Heart left ventricle (tissue), 16 donors: Measurements from ENCODE around the gene NPTX1. TPM values are rescaled to one million over a fixed set of nuclear protein-coding genes. Genes with fewer than 3 reads are reported as not detected.

ENCODE experiments used
- ATAC-seq, 4 donors: fragments of 200-7000 bp; cut with Tn5 transposase; one replicate each; pipeline ENCODE4 v1.9.1; 2020 to 2022; ENCODE audit warnings: moderate library complexity in 4 of 4, mild to moderate bottlenecking in 3 of 4, moderate number of reproducible peaks in 1 of 4
- DNase-seq, 5 donors: peaks; one replicate each; pipeline ENCODE4 v3.0.0-alpha.2; 2020
- H3K27ac ChIP-seq, 12 donors: fragments of 200-600 bp; sonication (generic) in 4 of 12; one replicate each; pipeline versions ENCODE4 v1.5.0 to v1.8.0; 2016 to 2022; ENCODE audit warnings: mild to moderate bottlenecking in 2 of 12
- H3K27me3 ChIP-seq, 9 donors: fragments of 200-600 bp; sonication (generic) in 2 of 9; one replicate each; pipeline versions ENCODE4 v1.5.1 to v1.8.0; 2016 to 2022; ENCODE audit warnings: mild to moderate bottlenecking in 3 of 9
- H3K36me3 ChIP-seq, 9 donors: fragments of 200-600 bp; sonication (generic) in 2 of 9; one replicate each; pipeline versions ENCODE4 v1.5.0 to v1.8.0; 2018 to 2022; ENCODE audit warnings: mild to moderate bottlenecking in 2 of 9
- H3K4me1 ChIP-seq, 12 donors: fragments of 200-600 bp; sonication (generic) in 4 of 12; one replicate each; pipeline versions ENCODE4 v1.5.0 to v1.8.0; 2016 to 2022; ENCODE audit warnings: mild to moderate bottlenecking in 3 of 12
- H3K4me3 ChIP-seq, 12 donors: fragments of 200-600 bp; sonication (generic) in 4 of 12; one replicate each; pipeline versions ENCODE4 v1.5.0 to v1.8.0; 2017 to 2022; ENCODE audit warnings: mild to moderate bottlenecking in 9 of 12, moderate library complexity in 4 of 12
- H3K9me3 ChIP-seq, 12 donors: fragments of 200-600 bp; sonication (generic) in 4 of 12; one replicate each; pipeline versions ENCODE4 v1.5.0 to v1.8.0; 2016 to 2022; ENCODE audit warnings: mild to moderate bottlenecking in 1 of 12
- POLR2A ChIP-seq, 2 donors: fragments of 450-650 bp; IDR thresholded peaks; one replicate each; pipeline ENCODE4 v1.6.1; 2017; ENCODE audit warnings: antibody characterized with exemption in 2 of 2, mild to moderate bottlenecking in 2 of 2, moderate library complexity in 2 of 2
- WGBS, 4 donors: extraction: QIAGEN DNeasy Blood & Tissue Kit in 2 of 4; methylation state at CpG; one replicate each; pipeline versions ENCODE4 v1.1.5 to v1.1.7; 2013 to 2018; 5-methylcytosine and 5-hydroxymethylcytosine counted together
- intact Hi-C, 10 donors: fragments of 100-400 bp; cut with DNase I; formaldehyde crosslinking; loops; one replicate each; pipeline versions ENCODE4 v1.11.1 to v1.14.2; 2022
- polyA plus RNA-seq, 2 donors: library from polyadenylated mRNA; stranded (reverse); fragments of 200-250 nt; gene quantifications; one replicate each; pipeline ENCODE4 v1.2.3, GENCODE V29; 2013
- total RNA-seq, 9 donors: library from RNA; depleted of rRNA in 2 of 9; stranded (reverse); fragments of >200 nt in 2 of 9; fragmentation: NEBNext Ultra II Directional in 3 of 9; extraction: Animal tissue kit (Norgen Biotek cat#: 25700) in 3 of 9; gene quantifications; one replicate each; pipeline versions ENCODE4 v1.1.0 to v1.2.4, GENCODE V29; 2016 to 2023
- TF ChIP-seq, protein P1 (sequence below), 12 donors: fragments of 200-600 bp; sonication (generic) in 4 of 12; IDR thresholded peaks; one replicate each; pipeline versions ENCODE4 v1.5.0 to v1.8.0; 2018 to 2022; ENCODE audit warnings: antibody characterized with exemption in 12 of 12, mild to moderate bottlenecking in 5 of 12
- donor health status: ischemic (EF 13 %, LVEDD 7.1; RV severe dilation, severe dysfunction).
- donor health status: healthy with polysubstance abuse.
- donor health status: DM: no; HTN: yes; CAD: no.
- donor health status: DM: no; HTN: no; CAD: no.
- donor health status: ischemic (EF 25% LVEDD 6.9; RV normal size, moderate dysfunction).
- donor health status: ischemic (EF 25% LVEDD 5.7; RV mildly dilated, moderate dysfunction).
- donor health status: healthy.
- donor health status: DM: yes; HTN: yes; CAD: no.
- donor health status: ischemic (EF 35%, LVEDD 5.7; RV mildly dilated, moderate dysfunction).
- donor health status: nonischemic (EF 11% LVEDD 7.7; RV severe dilation, severe dysfunction).
- donor health status: DM: yes; HTN: yes; CAD: no.
- donor health status: PGD.
- donor health status: ischemic (EF 29% LVEDD 5.4; RV normal size, mild dysfunction).
- donor health status: nonischemic (EF 23%, LVEDD 6.1; RV moderate dilation, normal function).

The NPTX1 gene
- total and polyA plus RNA-seq, 11 donors = 0.01 to 0.58 (median 0.09) TPM; not detected in 7

DNA sequence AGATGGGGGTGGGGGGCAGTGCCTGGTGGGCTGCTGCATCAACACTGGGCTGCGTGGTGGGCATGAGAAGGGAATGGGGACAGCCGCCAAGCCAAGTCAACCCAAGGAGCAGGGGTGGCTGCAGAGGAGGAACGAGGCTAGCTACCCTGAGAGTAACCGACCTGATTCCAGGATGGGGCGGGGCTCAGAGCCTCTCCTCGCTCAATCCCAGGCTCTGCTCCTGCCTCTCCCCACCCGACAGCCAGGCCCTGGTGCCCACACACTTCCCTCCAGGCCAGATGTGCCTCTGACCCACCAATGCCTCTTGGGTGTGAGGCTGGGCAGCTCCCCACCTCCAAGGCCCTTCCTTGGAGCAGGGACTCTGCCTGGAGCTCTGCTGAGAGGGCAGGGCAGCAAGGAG, 2.7 kb downstream of the NPTX1 start:
- Histone ChIP-seq H3K4me3 (no peak overlapping the region), H3K4me1 (peaks cover 0 to 45% (median 28%) of the 10 kb centered on the region in 12 donors), H3K27ac (peak overlapping the region in 1 of 12 donors; percentile 82), H3K36me3 (no peaks in the 10 kb centered on the region), H3K9me3 (no peaks in the 10 kb centered on the region), H3K27me3 (peaks cover 51 to 98% (median 71%) of the 10 kb centered on the region in 9 donors)
- DNase-seq (no peak), ATAC-seq (no peak)
- TF ChIP-seq, protein P1, sequence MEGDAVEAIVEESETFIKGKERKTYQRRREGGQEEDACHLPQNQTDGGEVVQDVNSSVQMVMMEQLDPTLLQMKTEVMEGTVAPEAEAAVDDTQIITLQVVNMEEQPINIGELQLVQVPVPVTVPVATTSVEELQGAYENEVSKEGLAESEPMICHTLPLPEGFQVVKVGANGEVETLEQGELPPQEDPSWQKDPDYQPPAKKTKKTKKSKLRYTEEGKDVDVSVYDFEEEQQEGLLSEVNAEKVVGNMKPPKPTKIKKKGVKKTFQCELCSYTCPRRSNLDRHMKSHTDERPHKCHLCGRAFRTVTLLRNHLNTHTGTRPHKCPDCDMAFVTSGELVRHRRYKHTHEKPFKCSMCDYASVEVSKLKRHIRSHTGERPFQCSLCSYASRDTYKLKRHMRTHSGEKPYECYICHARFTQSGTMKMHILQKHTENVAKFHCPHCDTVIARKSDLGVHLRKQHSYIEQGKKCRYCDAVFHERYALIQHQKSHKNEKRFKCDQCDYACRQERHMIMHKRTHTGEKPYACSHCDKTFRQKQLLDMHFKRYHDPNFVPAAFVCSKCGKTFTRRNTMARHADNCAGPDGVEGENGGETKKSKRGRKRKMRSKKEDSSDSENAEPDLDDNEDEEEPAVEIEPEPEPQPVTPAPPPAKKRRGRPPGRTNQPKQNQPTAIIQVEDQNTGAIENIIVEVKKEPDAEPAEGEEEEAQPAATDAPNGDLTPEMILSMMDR (IDR thresholded peaks at IDR 0.05) = no peak
- no peak for TF ChIP-seq POLR2A (IDR thresholded peaks at IDR 0.05)
- WGBS, 4 donors = 36 to 51% (median 45%) methylated on average over 7 of the region's 7 CpGs
- intact Hi-C loops = no loop called here

- no peaks in the 10 kb centered on the region for H3K9me3 ChIP-seq
- no peak for TF ChIP-seq POLR2A (IDR thresholded peaks at IDR 0.05)
- TF ChIP-seq, protein P1 (IDR thresholded peaks at IDR 0.05) = no peak
- H3K27ac ChIP-seq = no peak overlapping the region
- no peak for DNase-seq
- H3K27me3 ChIP-seq = peaks cover 51 to 98% (median 70%) of the 10 kb centered on the region in 9 donors
- 84 to 86% (median 85%) methylated on average over 12 of the region's 12 CpGs for WGBS, 4 donors
- no peak overlapping the region for H3K4me3 ChIP-seq
- H3K4me1 ChIP-seq = peaks cover 0 to 38% (median 22%) of the 10 kb centered on the region in 12 donors
- no peak for ATAC-seq
- intact Hi-C loops = no loop called here
- H3K36me3 ChIP-seq = no peaks in the 10 kb centered on the region
These were observed 3.4 kb downstream of the NPTX1 start for GRCh38 chr17:80472996-80473395.

DNA sequence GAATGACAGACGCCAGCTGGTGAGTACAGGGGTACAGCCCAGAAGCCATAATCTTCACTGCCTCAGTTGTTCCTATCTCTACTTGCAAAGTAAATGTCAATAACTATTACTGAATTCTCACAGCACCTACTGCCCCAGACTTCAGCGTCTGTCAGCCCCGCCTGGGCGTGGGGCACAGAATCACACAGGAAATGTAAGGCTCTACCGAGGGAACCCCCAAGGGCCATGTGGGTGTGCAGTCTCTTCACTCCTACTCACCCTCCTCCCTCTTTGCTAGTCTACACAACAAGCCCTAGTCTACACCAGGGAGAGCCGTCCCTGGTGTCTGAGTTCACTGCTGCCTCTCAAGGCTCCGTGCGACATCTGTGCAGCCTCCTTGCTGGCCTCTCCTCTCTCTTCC, 4.5 kb downstream of the NPTX1 start:
- no peaks in the 10 kb centered on the region for H3K36me3 ChIP-seq
- ATAC-seq (no peak), DNase-seq (no peak)
- H3K27ac ChIP-seq = no peak overlapping the region
- intact Hi-C loops = no loop called here
- TF ChIP-seq, protein P1 (IDR thresholded peaks at IDR 0.05) = no peak
- no peak for TF ChIP-seq POLR2A (IDR thresholded peaks at IDR 0.05)
- no peaks in the 10 kb centered on the region for H3K9me3 ChIP-seq
- H3K4me3 ChIP-seq = no peak overlapping the region
- WGBS, 4 donors = 72 to 79% (median 76%) methylated on average over 8 of the region's 8 CpGs
- peaks cover 0 to 27% (median 13%) of the 10 kb centered on the region in 12 donors for H3K4me1 ChIP-seq
- H3K27me3 ChIP-seq = peaks cover 46 to 98% (median 65%) of the 10 kb centered on the region in 9 donors

GRCh38 chr17:80470603-80471002, 5.8 kb downstream of the NPTX1 start:
- no peak for DNase-seq
- Histone ChIP-seq H3K4me3 (no peak overlapping the region), H3K27ac (no peak overlapping the region), H3K4me1 (peaks cover 0 to 14% (median 5%) of the 10 kb centered on the region in 12 donors), H3K27me3 (peaks cover 34 to 98% (median 62%) of the 10 kb centered on the region in 9 donors), H3K9me3 (no peaks in the 10 kb centered on the region), H3K36me3 (no peaks in the 10 kb centered on the region)
- WGBS, 4 donors = 78 to 80% (median 79%) methylated on average over 19 to 21 of the region's 21 CpGs
- intact Hi-C loops = no loop called here
- TF ChIP-seq, protein P1 (IDR thresholded peaks at IDR 0.05) = no peak
- TF ChIP-seq POLR2A (IDR thresholded peaks at IDR 0.05) = no peak
- no peak for ATAC-seq
